AG09319 (cell line): ENCODE measurements around the gene MASTL.
"Not testable (repeated sequence)": the region's sequence is repeated elsewhere in the genome, so short reads cannot be mapped to it uniquely, and the experiment has no call there.

Experiments
- DNase-seq: peaks from one replicate; pipeline ENCODE4 v3.0.0-alpha.2; 2010; ENCODE audit warnings: low read depth; ENCODE audit errors: extremely low read depth
- TF ChIP-seq, protein P1 (sequence below): IDR thresholded peaks from 2 replicates; pipeline ENCODE4 v1.5.1; 2011; ENCODE audit warnings: low read depth, mild to moderate bottlenecking, inconsistent platforms, low read length, moderate library complexity

The MASTL gene

DNA sequence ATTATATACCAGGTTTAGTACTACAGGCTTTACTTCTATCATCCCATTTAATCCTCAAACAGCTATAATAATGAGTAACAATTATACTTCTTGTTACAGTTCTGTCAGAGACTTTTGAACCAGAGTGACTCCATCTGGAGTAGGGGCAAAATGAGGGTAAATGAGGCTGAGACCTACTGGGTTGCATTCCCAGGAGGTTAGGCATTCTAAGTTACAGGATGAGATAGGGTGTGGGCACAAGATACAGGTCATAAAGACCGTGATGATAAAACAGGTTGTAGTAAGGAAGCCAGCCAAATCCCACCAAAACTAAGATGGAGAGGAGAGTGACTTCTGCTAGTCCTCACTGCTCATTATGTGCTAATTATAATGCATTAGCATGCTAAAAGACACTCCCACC, 4.9 kb upstream of the MASTL start:
- TF ChIP-seq, protein P1, sequence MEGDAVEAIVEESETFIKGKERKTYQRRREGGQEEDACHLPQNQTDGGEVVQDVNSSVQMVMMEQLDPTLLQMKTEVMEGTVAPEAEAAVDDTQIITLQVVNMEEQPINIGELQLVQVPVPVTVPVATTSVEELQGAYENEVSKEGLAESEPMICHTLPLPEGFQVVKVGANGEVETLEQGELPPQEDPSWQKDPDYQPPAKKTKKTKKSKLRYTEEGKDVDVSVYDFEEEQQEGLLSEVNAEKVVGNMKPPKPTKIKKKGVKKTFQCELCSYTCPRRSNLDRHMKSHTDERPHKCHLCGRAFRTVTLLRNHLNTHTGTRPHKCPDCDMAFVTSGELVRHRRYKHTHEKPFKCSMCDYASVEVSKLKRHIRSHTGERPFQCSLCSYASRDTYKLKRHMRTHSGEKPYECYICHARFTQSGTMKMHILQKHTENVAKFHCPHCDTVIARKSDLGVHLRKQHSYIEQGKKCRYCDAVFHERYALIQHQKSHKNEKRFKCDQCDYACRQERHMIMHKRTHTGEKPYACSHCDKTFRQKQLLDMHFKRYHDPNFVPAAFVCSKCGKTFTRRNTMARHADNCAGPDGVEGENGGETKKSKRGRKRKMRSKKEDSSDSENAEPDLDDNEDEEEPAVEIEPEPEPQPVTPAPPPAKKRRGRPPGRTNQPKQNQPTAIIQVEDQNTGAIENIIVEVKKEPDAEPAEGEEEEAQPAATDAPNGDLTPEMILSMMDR: no peak
- DNase-seq: no peak

DNA sequence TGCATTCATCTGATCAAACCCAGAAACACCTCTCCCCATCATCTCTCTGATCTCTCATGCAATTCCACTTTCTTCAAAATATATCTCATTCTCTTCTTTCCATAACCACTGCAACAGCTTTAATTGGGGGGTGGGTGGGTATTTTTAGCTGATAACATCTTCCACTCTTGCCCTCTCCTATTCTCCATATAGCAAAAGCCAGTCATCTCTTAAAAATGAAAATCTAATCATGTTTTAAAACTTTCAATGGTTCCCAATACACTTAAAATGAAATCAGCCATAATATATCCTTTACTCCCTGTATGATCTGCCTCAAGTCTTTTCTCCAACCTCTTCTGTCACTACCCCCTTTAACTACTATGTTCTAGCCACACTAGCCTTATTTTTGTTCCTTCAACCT, 2.5 kb upstream of the MASTL start:
- TF ChIP-seq, protein P1: no peak
- no peak for DNase-seq

DNA sequence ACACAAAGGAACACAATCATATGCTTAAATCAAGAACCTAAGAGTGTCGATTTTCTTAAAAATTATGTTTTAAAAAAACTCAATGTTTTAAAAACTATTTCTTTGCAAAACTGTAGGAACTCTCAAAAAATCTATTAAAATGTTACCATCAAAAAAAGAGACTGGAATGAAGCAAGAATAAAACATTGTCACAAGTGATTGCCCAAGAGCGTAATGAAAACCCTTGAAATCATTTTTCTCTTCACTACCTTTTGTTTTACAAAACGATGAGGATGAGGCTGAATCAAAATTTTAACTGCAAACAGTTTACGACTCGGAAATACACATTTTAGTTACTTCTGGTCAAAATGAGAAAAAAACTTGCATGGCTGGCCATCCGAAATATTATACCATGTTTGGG, 1.8 kb upstream of the MASTL start:
- TF ChIP-seq, protein P1: no peak
- DNase-seq: no peak

DNA sequence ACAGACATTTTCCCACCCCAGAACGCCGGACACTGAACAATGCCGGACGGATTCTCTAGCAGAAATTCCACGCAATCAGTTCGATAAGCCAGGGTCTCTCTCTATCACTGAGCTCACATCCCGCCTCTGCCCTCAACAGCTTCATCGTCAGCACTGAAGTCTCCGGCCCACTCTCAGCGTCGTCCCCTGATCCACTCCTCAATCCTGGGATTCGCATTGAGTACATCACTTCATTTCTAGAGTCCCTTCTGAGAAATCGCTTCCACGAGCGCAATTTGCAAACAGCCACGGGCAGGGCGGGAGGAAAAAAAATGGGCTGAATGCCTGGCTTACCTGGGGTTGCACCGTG, 1.3 kb upstream of the MASTL start:
- TF ChIP-seq, protein P1: no peak
- DNase-seq: no peak

DNA sequence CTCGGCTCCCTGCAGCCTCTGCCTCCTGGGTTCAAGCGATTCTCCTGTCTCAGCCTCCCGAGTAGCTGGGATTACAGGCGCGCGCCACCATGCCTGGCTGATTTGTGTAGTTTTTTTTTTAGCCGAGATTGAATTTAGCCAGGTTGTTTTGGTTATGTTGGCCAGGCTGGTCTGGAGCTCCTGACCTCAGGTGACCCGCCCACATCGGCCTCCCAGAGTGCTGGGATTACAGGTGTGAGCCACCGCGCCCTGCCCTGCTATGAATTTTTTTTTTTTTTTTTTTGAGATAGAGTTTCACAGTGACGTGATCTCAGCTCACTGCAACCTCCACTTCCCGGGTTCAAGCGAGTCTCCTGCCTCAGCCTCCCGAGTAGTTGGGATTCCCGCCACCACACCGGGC, 1.4 kb downstream of the MASTL start:
- not testable (repeated sequence) for DNase-seq

DNA sequence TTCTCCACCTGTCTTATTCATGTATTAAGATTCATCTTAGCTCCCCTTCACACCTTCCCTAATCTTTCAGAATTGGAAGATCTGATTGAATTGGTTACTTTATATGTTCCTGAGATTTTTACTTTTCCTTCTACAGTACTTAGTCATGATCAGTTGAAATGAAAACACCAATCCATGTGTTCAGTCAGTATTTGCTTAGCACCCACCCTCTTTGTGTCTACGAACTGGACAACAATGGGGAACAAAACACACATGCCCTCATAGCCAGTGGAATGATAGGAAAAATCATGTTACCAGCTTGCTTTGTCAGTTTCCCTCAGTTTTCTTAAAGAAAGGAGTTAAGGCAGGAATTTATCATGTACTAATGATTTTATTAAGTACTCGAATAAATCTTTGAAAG, 2.0 kb downstream of the MASTL start:
- DNase-seq: no peak
- TF ChIP-seq, protein P1: no peak

DNA sequence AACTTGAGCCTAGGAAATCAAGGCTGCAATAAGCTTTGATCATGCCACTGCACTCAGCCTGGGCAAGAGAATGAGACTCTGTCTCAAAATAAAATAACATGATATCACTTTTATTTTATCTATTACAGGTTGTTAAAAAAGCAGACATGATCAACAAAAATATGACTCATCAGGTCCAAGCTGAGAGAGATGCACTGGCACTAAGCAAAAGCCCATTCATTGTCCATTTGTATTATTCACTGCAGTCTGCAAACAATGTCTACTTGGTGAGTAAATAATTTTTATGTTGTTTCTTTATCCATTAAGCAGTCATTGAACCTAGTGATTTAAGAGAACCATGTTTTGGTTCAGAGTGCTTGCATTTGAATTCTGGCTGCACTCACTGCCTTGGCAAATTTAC, 3.3 kb downstream of the MASTL start:
- TF ChIP-seq, protein P1: no peak
- DNase-seq: no peak

DNA sequence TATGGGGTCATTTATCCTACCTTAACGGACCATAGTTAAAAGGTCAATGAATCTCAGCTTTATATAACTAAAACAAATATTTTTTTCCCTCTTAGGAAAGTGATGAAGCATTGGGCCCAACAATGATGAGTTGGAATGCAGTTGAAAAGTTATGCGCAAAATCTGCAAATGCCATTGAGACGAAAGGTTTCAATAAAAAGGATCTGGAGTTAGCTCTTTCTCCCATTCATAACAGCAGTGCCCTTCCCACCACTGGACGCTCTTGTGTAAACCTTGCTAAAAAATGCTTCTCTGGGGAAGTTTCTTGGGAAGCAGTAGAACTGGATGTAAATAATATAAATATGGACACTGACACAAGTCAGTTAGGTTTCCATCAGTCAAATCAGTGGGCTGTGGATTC, 14.7 kb downstream of the MASTL start:
- DNase-seq: no peak
- TF ChIP-seq, protein P1: no peak
